ENCODE measurements around the gene PLXND1. TPM values are rescaled to one million over a fixed set of nuclear protein-coding genes. Genes with fewer than 3 reads are reported as not detected.

The PLXND1 gene
- total and polyA plus RNA-seq, 12 donors, result 41.2 to 370 (median 138) TPM

- Histone ChIP-seq H3K36me3 (replicated peaks in 1 of 2) (no peaks in the 10 kb centered on the region), H3K9me3 (replicated peaks in 1 of 3) (no peaks in the 10 kb centered on the region), H3K27me3 (no peaks in the 10 kb centered on the region), H3K4me1 (replicated peaks in 1 of 2) (peaks cover 29 to 40% of the 10 kb centered on the region in 2 donors), H3K27ac (peak overlapping the region; percentile 73 to 92 (median 89)), H3K4me3 (peak overlapping the region in 1 of 4 donors; percentile 30)
- DNase-seq, result peak in 6 of 7 donors; percentile 51 to 90 (median 66)
- TF ChIP-seq POLR2A (IDR thresholded peaks at IDR 0.05) (no peak), CTCF (IDR thresholded peaks at IDR 0.05) (peak; percentile 36 to 86 (median 67))
- 39 to 46% (median 43%) methylated on average over 28 to 38 of the region's 38 CpGs for WGBS, 4 donors
- intact Hi-C loops (cut with DNase I), result loop anchor here in 1 of 2 donors (5.0 kb wide), 1 partner anchor 305 kb away; no protein-coding TSS in a partner anchor
These were observed 21.1 kb upstream of the PLXND1 start for GRCh38 chr3:129627350-129628168.

GRCh38 chr3:129626744-129627349 is 20.4 kb upstream of the PLXND1 start:
- WGBS, 4 donors, result 22 to 66% (median 26%) methylated on average over 10 to 49 of the region's 49 CpGs
- peaks cover 32 to 46% of the 10 kb centered on the region in 2 donors for H3K4me1 ChIP-seq (replicated peaks in 1 of 2)
- DNase-seq, result peak; percentile 78 to 92 (median 86)
- intact Hi-C loops (cut with DNase I), result loop anchor here in 1 of 2 donors (5.0 kb wide), 1 partner anchor 305 kb away; no protein-coding TSS in a partner anchor
- no peaks in the 10 kb centered on the region for H3K9me3 ChIP-seq (replicated peaks in 1 of 3)
- no peak for TF ChIP-seq CTCF (IDR thresholded peaks at IDR 0.05)
- peak; percentile 28 to 32 for TF ChIP-seq POLR2A (IDR thresholded peaks at IDR 0.05)
- H3K27ac ChIP-seq, result peak overlapping the region; percentile 73 to 92 (median 89)
- peak overlapping the region in 2 of 4 donors; percentile 4 to 30 for H3K4me3 ChIP-seq
- no peaks in the 10 kb centered on the region for H3K36me3 ChIP-seq (replicated peaks in 1 of 2)
- no peaks in the 10 kb centered on the region for H3K27me3 ChIP-seq

GRCh38 chr3:129625072-129625874 is 18.8 kb upstream of the PLXND1 start:
- no peak overlapping the region for H3K4me3 ChIP-seq
- no peaks in the 10 kb centered on the region for H3K9me3 ChIP-seq (replicated peaks in 1 of 3)
- H3K27me3 ChIP-seq, result no peaks in the 10 kb centered on the region
- TF ChIP-seq POLR2A (IDR thresholded peaks at IDR 0.05), result no peak
- H3K36me3 ChIP-seq (replicated peaks in 1 of 2), result no peaks in the 10 kb centered on the region
- peak in 3 of 7 donors; percentile 20 to 52 (median 27) for DNase-seq
- 81 to 87% (median 86%) methylated on average over 10 to 12 of the region's 12 CpGs for WGBS, 4 donors
- peaks cover 32 to 46% of the 10 kb centered on the region in 2 donors for H3K4me1 ChIP-seq (replicated peaks in 1 of 2)
- peak overlapping the region; percentile 19 to 92 (median 82) for H3K27ac ChIP-seq
- intact Hi-C loops (cut with DNase I), result loop anchor here in 1 of 2 donors (5.0 kb wide), 1 partner anchor 307 kb away; no protein-coding TSS in a partner anchor

DNA sequence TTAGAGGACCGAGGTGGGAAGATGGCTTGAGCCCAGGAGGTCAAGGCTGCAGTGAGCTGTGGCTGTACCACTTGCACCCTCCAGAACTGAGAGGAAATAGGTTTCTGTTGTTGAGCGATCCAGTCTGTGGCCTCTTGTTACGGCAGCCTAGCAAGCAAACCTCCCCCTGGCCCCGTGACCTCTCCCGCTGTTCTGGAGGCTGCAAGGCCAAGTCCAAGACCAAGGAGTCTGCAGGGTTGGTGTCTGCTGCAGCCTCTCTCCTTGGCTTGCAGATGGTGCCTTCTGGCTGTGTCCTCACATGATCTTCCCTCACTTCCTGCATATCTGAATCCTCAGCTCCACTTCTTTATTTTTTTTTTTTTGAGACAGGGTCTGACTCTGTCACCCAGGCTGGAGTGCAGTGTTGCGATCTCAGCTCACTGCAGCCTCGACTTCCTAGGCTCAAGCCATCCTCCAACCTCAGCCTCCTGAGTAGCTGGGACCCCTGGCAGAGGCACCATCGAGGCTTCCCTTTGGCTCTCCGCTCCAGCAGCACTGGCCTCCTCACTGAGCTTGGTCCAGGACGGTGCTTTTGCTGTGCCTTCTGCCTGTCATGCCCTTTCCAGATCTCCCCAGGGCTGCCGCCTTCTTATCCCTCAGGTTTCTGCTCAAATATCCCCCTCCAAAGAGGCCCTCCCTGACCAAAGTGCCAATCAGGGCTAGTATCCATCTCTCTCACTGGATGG is 18.0 kb upstream of the PLXND1 start:
- TF ChIP-seq POLR2A (IDR thresholded peaks at IDR 0.05) (no peak), CTCF (IDR thresholded peaks at IDR 0.05) (no peak)
- intact Hi-C loops (cut with DNase I), result loop anchor here in 1 of 2 donors (5.0 kb wide), 1 partner anchor 308 kb away; no protein-coding TSS in a partner anchor
- WGBS, 4 donors, result 59 to 78% (median 67%) methylated on average over 6 to 11 of the region's 11 CpGs

More for the DNA sequence above, 18.0 kb upstream of the PLXND1 start:
- H3K9me3 ChIP-seq (replicated peaks in 1 of 3), result no peaks in the 10 kb centered on the region
- peaks cover 32 to 49% of the 10 kb centered on the region in 2 donors for H3K4me1 ChIP-seq (replicated peaks in 1 of 2)
- peak in 6 of 7 donors; percentile 46 to 79 (median 62) for DNase-seq
- H3K4me3 ChIP-seq, result no peak overlapping the region
- H3K27me3 ChIP-seq, result no peaks in the 10 kb centered on the region
- H3K27ac ChIP-seq, result peak overlapping the region; percentile 19 to 95 (median 86)
- H3K36me3 ChIP-seq (replicated peaks in 1 of 2), result no peaks in the 10 kb centered on the region

All from adrenal gland (tissue), 12 donors.